BJ (cell line): Measurements from ENCODE around the gene ADD1. TPM values are rescaled to one million over a fixed set of nuclear protein-coding genes. Genes with fewer than 3 reads are reported as not detected.

ENCODE experiments used
- CTCF ChIA-PET: fragments of 350-600 bp; formaldehyde crosslinking; extraction: SDS; loops from one replicate; lab custom pipeline; 2021; ENCODE audit warnings: antibody characterized with exemption, inconsistent platforms; lab: Yijun Ruan, JAX
- POLR2A ChIA-PET: fragments of 300-600 bp; sonication (Branson Sonifier 250); formaldehyde crosslinking; extraction: SDS; loops from one replicate; lab custom pipeline; 2021; ENCODE audit warnings: antibody characterized with exemption; lab: Charles Lee
- DNase-seq: peaks from one replicate; pipeline ENCODE4 v3.0.0-alpha.2; 2011; ENCODE audit warnings: low read depth
- H3K27me3 ChIP-seq: 2 replicates; pipeline ENCODE4 v1.6.0; 2011; ENCODE audit warnings: low read length; ENCODE audit not compliant: control insufficient read depth, insufficient read depth
- H3K36me3 ChIP-seq: 2 replicates; pipeline ENCODE4 v1.5.1; 2011; ENCODE audit warnings: low read length; ENCODE audit not compliant: control insufficient read depth, insufficient read depth
- H3K4me3 ChIP-seq: 2 replicates; pipeline ENCODE4 v1.5.1; 2011; ENCODE audit warnings: low read depth, mild to moderate bottlenecking, control low read depth, low read length
- polyA plus RNA-seq: library from polyadenylated mRNA; depleted of rRNA; stranded (reverse); fragments of >200 nt; gene quantifications from 2 replicates; pipeline ENCODE4 v1.2.3, GENCODE V29; 2011
- TF ChIP-seq, protein P1 (sequence below): IDR thresholded peaks from 2 replicates; pipeline ENCODE4 v1.5.1; 2011; ENCODE audit warnings: low read depth, mild to moderate bottlenecking, control low read depth, inconsistent platforms, low read length, moderate library complexity; ENCODE audit not compliant: insufficient read depth

Gene ADD1
- polyA plus RNA-seq, 1 experiment, result 140 TPM

DNA sequence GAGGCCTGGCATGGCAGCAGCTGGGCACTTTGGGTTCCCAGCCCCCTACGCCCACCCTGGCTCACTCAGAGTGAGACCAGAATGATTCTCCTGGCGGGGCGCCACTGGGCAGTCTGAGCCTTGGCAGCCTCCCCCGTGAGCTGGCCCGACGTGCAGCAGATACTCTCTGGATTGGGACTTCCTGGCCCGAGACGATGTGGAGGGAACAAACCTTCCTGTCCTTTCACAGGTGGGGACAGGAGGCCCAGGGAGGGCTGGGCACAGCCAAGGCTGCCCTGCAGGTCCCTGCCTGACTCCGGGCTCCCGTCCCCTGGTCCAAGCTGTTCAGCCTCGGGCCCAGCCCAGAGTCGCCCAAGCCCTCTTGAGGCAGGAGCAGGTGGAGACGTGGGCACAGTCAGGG is 17.9 kb upstream of the ADD1 start:
- ChIA-PET POLR2A (no interaction called here), CTCF (no interaction called here)
- Histone ChIP-seq H3K27me3 (no peaks in the 10 kb centered on the region), H3K36me3 (peaks cover 64% of the 10 kb centered on the region), H3K4me3 (no peak overlapping the region)
- TF ChIP-seq, protein P1, sequence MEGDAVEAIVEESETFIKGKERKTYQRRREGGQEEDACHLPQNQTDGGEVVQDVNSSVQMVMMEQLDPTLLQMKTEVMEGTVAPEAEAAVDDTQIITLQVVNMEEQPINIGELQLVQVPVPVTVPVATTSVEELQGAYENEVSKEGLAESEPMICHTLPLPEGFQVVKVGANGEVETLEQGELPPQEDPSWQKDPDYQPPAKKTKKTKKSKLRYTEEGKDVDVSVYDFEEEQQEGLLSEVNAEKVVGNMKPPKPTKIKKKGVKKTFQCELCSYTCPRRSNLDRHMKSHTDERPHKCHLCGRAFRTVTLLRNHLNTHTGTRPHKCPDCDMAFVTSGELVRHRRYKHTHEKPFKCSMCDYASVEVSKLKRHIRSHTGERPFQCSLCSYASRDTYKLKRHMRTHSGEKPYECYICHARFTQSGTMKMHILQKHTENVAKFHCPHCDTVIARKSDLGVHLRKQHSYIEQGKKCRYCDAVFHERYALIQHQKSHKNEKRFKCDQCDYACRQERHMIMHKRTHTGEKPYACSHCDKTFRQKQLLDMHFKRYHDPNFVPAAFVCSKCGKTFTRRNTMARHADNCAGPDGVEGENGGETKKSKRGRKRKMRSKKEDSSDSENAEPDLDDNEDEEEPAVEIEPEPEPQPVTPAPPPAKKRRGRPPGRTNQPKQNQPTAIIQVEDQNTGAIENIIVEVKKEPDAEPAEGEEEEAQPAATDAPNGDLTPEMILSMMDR, result no peak
- DNase-seq, result no peak

DNA sequence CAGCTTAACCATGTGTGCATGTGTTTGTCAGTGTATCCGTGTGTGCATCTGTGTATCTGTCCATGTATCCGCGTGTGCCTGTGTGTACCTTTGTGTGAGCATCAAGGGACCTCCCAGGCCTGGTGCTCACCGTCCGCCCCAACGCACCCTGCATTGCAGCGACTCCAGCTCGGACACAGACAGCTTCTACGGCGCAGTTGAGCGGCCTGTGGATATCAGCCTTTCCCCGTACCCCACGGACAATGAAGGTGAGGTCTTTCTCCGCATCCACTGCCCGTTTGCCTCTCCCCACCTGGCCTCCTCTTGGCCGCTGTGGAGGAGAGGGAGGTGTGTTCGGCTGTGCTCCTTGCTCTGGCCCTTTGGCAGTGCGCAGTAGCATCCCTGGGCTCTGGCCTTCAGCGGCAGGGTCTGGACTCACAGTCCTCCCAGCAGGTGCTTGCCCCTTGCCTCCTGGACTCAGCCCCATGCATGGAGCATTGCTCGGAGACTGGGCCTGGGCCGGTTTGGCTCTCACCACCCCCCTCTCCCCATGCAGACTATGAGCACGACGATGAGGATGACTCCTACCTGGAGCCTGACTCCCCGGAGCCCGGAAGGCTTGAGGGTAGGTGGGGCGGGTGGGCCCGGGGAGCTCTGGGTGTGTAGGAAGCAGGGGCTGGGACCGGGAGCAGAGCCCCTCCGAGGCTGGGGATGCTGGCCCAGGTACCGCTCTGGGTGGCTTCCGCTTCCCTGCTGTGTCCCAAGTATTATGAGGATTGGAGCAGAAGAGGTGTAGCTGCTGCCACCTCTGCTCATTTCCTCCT is 16.4 kb upstream of the ADD1 start:
- POLR2A ChIA-PET, result no interaction called here
- TF ChIP-seq, protein P1, result no peak
- peaks cover 75% of the 10 kb centered on the region for H3K36me3 ChIP-seq
- no peaks in the 10 kb centered on the region for H3K27me3 ChIP-seq
- CTCF ChIA-PET, result no interaction called here
- H3K4me3 ChIP-seq, result no peak overlapping the region
- DNase-seq, result no peak

DNA sequence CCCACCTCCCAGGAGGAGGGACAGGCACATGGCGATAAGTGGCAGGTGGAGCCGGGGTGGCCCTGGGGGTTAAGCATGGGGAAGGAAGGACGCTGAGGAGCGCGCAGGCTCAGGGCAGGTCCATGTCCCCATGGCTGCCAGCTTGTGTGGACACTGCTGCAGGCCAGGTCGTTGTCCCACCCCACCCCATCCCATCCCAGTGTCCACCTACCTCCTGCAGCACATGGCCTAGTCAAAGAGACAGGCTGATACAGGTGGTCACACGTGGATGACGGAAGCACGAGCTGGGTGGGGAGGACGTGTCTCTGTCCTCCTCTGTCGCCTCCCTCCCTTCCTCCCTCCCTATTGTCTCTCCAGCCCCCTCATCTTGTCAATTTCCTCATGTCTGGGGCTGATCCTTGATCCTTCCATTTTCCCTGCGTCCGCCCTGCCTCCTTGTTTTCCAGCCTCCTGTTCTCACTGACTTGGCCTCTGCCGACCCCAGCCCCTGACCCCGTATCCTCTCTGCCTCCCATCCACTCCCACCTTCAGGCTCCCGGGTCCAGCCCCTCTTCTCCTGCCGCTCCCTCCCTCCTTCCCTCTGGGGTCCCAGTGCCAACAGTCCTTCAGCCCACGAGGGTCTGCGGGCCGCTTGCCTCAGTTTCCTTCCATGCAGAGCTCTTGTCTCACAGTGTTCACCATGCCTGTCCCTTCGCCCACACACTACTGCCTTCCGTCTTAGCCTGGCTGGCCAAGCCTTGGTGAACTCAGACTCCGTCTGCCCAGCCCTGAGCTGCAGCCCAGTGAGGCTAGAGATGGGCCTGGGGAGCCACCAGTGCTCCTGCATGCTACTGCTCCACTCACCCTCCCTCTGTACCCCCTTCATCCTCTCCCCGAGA is 15.5 kb upstream of the ADD1 start:
- H3K27me3 ChIP-seq, result no peaks in the 10 kb centered on the region
- POLR2A ChIA-PET, result no interaction called here
- CTCF ChIA-PET, result no interaction called here
- no peak overlapping the region for H3K4me3 ChIP-seq
- DNase-seq, result no peak
- TF ChIP-seq, protein P1, result no peak
- peaks cover 72% of the 10 kb centered on the region for H3K36me3 ChIP-seq

DNA sequence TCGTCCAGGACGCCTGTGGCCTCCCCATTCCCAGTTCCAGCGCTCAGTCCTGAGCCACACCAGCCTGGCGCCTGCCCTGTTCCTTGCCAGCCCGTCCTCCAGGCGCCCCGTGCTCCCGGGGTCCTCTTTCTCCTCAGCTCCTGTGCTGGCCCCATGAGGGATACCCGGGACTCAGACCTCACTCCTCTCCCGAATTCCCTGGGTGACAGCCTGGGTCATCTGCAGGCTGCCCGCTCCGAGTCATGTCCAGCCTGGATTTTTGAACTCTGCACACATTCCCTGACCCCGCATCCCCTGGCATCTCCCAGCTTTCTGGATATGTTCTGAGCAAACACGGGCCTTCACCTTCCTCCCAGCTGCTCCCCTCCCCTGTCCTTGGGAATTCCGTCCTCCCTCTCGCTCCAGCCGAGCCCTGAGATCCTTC is 14.9 kb upstream of the ADD1 start:
- CTCF ChIA-PET, result no interaction called here
- peaks cover 72% of the 10 kb centered on the region for H3K36me3 ChIP-seq
- DNase-seq, result no peak
- H3K27me3 ChIP-seq, result no peaks in the 10 kb centered on the region
- TF ChIP-seq, protein P1, result no peak
- POLR2A ChIA-PET, result no interaction called here
- H3K4me3 ChIP-seq, result no peak overlapping the region

DNA sequence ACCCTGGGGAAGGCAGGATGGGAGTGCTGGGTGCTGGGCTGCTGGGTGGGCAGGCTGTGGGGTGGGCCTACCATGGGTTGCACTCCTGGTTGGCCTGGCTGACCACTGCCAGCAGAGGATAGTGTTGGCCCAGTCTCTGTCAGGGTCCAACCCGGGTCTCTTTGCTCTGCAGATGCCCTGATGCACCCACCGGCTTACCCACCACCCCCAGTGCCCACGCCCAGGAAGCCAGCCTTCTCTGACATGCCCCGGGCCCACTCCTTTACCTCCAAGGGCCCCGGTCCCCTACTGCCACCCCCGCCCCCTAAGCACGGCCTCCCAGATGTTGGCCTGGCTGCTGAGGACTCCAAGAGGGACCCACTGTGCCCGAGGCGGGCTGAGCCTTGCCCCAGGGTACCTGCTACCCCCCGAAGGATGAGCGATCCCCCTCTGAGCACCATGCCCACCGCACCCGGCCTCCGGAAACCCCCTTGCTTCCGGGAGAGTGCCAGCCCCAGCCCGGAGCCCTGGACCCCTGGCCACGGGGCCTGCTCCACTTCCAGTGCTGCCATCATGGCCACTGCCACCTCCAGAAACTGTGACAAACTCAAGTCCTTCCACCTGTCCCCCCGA is 14.2 kb upstream of the ADD1 start:
- TF ChIP-seq, protein P1, result no peak
- H3K27me3 ChIP-seq, result no peaks in the 10 kb centered on the region
- H3K4me3 ChIP-seq, result no peak overlapping the region
- CTCF ChIA-PET, result no interaction called here
- peaks cover 71% of the 10 kb centered on the region for H3K36me3 ChIP-seq
- POLR2A ChIA-PET, result no interaction called here
- DNase-seq, result no peak
